ENCODE results near the gene APEX1. TPM values are rescaled to one million over a fixed set of nuclear protein-coding genes. Genes with fewer than 3 reads are reported as not detected.

Gene APEX1
- total and polyA plus RNA-seq, 2 of the 8 experiments (the other 6 are each of a cell fraction or from before 2014, with no cell fraction given): 384 to 700 TPM

DNA sequence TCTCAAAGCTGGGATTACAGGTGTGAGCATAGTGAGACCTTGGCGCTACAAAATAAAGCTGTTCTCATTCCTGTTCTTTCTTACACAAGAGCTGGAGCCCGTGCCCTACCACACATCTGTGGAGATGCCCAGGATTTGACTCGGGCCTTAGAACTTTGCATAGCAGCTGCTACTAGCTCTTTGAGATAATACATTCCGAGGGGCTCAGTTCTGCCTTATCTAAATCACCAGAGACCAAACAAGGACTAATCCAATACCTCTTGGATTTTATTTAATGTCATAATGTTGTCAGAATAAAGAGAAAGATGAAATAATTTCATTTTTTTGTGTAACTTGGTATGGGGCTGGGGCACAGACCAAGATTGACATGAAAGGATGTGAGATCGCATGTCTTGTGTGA is 21.8 kb downstream of the APEX1 start:
- 95% methylated on average over 5 of the region's 5 CpGs; no CpG with 5 or more reads in 1 of the 2 experiments for WGBS, 2 experiments (ENCODE audit: extremely low coverage in 1 of 2, insufficient coverage in 1 of 2, insufficient read length in 1 of 2, insufficient replicate concordance in 2 of 2, low coverage in 1 of 2, low lambda C conversion rate in 2 of 2, missing lambda C conversion rate in 1 of 2)
- no peak overlapping the region for H2BK12ac ChIP-seq (ENCODE audit: low read depth, low read length)
- H2BK15ac ChIP-seq (ENCODE audit: low read length): no peak overlapping the region
- no peaks in the 10 kb centered on the region for H3K9me3 ChIP-seq (ENCODE audit: insufficient read depth in 2 of 2, low read depth in 1 of 2, low read length in 1 of 2)
- no peak overlapping the region for H3K4me2 ChIP-seq (ENCODE audit: insufficient read depth in 1 of 2, low read depth in 2 of 2, low read length in 2 of 2)
- H3K14ac ChIP-seq (ENCODE audit: insufficient read length): no peak overlapping the region
- no peak overlapping the region for H3K23ac ChIP-seq (ENCODE audit: insufficient read length)
- no peak overlapping the region for H2BK120ac ChIP-seq (replicated peaks; ENCODE audit: low read depth, low read length)
- H2BK5ac ChIP-seq (ENCODE audit: low read depth, low read length): no peak overlapping the region
- no peaks in the 10 kb centered on the region; the same call in 1 of the 2 replicates for H3K23me2 ChIP-seq (ENCODE audit: low read depth, low read length)
- H3K27me3 ChIP-seq (replicated peaks in 1 of 4; ENCODE audit: control insufficient read depth in 3 of 4, extremely low read depth in 1 of 4, insufficient read depth in 3 of 4, low read length in 3 of 4): no peaks in the 10 kb centered on the region
- H3K27ac ChIP-seq (ENCODE audit: low read depth, low read length): no peak overlapping the region
- no peak overlapping the region for H2BK20ac ChIP-seq (ENCODE audit: low read length)
- H3K4me3 ChIP-seq (ENCODE audit: extremely low read depth in 1 of 4, insufficient read depth in 2 of 4, low read depth in 3 of 4, low read length in 4 of 4): no peak overlapping the region
- ChIA-PET CTCF (ENCODE audit: partially characterized antibody) (interaction anchor here (1.5 to 3.1 kb wide), 2 partner anchors 13 to 129 kb away, joined by 4 to 19 read pairs; no protein-coding TSS in a partner anchor), POLR2A (ENCODE audit: partially characterized antibody) (interaction anchor here (1.2 to 1.3 kb wide), 2 partner anchors 22 to 42 kb away, joined by 3 read pairs; partner anchors contain the start of genes APEX1 and OSGEP)
- peaks cover 31 to 62% (median 53%) of the 10 kb centered on the region in 4 experiments for H3K36me3 ChIP-seq (ENCODE audit: control insufficient read depth in 2 of 4, insufficient read depth in 4 of 4, low read length in 3 of 4)
- TF ChIP-seq RXRA (IDR thresholded peaks at IDR 0.05; ENCODE audit: insufficient read depth, low read depth, low read length): no peak
- H2AFZ ChIP-seq (ENCODE audit: low read length): no peak overlapping the region
- H3K79me1 ChIP-seq (ENCODE audit: low read depth, low read length): peaks cover 4% of the 10 kb centered on the region; the same call in 1 of the 2 replicates
- no peak overlapping the region for H3K9ac ChIP-seq (replicated peaks in 1 of 4; ENCODE audit: extremely low read depth in 1 of 4, low read depth in 3 of 4, low read length in 3 of 4)
- no peak overlapping the region for H4K5ac ChIP-seq (ENCODE audit: insufficient read length, low read depth, low read length)
- H4K8ac ChIP-seq (ENCODE audit: extremely low read depth, insufficient read depth, low read length): no peak overlapping the region
- FAIRE-seq (no peak), DNase-seq (ENCODE audit: low read depth in 1 of 2, low spot score in 2 of 2) (no peak)
- no peak overlapping the region for H3K18ac ChIP-seq (ENCODE audit: extremely low read depth, low read length)
- no peak overlapping the region for H2AK5ac ChIP-seq (ENCODE audit: low read depth, low read length)
- no peak overlapping the region for H3K56ac ChIP-seq (replicated peaks; ENCODE audit: insufficient read length, low read depth, low read length)
- no peak overlapping the region for H4K91ac ChIP-seq (replicated peaks; ENCODE audit: insufficient read length, low read length)
- peaks cover 2 to 4% of the 10 kb centered on the region in 2 experiments for H4K20me1 ChIP-seq (replicated peaks in 1 of 2; ENCODE audit: control insufficient read depth in 1 of 2, insufficient read depth in 2 of 2, low read length in 2 of 2)
- no peak overlapping the region for H3K4ac ChIP-seq (replicated peaks; ENCODE audit: insufficient read length, low read depth, low read length)
- H3K4me1 ChIP-seq (replicated peaks in 1 of 4; ENCODE audit: control insufficient read depth in 3 of 4, insufficient read depth in 4 of 4, low read length in 3 of 4): no peaks in the 10 kb centered on the region
- peaks cover 5 to 13% of the 10 kb centered on the region in 2 experiments; a peak in 3 of 4 replicates for H3K79me2 ChIP-seq (ENCODE audit: control insufficient read depth in 1 of 2, insufficient read depth in 2 of 2, low read length in 2 of 2)
